GM21717 (cell line): ENCODE measurements around the gene HPCAL1.
"Not testable (repeated sequence)": the region's sequence is repeated elsewhere in the genome, so short reads cannot be mapped to it uniquely, and the experiment has no call there.

Source experiments
- ATAC-seq: cut with Tn5 transposase; IDR thresholded peaks from one replicate; pipeline ENCODE4 v1.9.1; 2021; ENCODE audit warnings: mild to moderate bottlenecking, moderate library complexity; ENCODE audit not compliant: unreplicated experiment

Gene HPCAL1

GRCh38 chr2:10433947-10434885, 131.5 kb downstream of the HPCAL1 start:
- no peak for ATAC-seq

DNA sequence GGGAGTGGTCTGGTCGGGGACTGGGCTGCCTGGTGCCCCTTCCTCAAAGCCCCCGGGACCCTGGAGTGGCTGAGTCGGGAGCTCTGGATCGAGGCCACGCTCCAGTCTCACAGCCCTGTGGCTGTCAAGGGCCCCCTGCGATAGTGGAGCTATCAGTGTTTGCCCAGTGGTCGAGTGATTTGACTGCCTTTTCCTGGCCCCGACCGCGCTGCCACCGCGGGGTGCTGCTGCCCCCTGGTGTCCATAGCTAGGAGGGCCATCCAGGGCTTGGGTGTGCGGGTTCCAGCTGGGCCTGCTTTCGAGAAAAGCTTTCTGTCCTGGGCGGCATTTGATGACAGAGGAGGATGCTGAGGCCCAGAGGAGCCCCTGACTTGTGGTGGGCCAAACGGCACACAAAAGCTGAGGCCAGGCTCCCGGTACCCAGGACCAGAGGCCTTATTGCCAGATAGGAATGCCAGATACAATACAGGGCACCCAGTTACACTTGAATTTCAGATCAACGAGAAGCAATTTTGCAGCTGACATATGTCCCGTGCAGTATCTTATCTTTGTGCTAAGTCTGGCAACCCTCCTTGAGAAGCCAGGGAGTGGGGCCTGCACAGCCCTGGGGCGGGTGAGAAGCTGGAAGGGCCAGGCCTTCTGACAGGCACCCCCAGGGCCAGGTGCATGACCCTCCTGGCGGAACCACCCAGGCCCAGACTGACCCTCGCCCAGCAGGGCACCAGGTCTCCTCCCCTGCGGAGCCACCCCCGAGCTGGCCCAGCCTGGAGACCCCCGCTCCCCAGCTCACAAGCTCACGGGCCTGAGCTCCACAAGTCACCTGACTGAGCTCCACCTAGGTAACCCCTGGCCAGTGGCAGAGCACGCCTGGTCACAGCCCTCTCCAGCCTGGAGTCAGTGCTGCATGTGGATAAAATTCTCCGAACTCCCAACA, 132.4 kb downstream of the HPCAL1 start:
- peak; percentile 52 for ATAC-seq

DNA sequence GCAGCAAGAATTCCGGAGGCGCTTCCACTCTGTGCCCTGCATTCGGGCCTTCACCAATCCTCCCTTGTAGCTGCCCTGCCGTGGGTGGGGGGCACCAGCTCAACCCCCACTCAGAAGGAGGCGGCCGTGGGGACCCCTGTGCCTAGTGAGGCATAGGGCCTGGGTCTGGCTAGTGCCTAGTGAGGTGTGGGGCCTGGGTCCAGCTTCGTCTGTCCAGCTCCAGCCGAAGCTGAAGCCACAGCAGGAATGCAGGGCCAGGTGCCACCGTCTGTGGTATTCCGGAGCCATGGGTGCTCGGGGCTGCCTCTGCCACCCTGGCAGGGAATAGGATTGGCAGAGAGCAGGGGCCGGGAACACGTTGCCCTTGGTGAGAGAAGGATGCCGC, 133.1 kb downstream of the HPCAL1 start:
- no peak for ATAC-seq

- no peak for ATAC-seq
These were observed 133.9 kb downstream of the HPCAL1 start for GRCh38 chr2:10436583-10437110.

DNA sequence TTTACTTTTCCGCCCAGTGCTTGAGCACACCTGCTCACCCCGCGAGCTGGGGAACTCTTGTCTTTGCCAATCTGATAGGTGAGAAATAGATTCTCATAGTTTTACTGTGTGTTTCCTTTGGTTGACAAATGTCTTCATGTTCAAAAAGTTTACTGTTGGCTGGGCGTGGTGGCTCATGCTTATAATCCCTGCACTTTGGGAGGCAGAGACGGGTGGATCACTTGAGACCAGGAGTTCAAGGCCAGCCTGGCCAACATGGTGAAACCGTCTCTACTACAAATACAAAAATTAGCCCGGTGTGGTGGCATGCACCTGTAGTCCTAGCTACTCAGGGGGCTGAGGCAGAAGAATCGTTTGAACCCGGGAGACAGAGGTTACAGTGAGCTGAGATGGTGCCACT, 135.1 kb downstream of the HPCAL1 start:
- no peak for ATAC-seq

- ATAC-seq, result no peak
These were observed 136.0 kb downstream of the HPCAL1 start for GRCh38 chr2:10438688-10439087.

DNA sequence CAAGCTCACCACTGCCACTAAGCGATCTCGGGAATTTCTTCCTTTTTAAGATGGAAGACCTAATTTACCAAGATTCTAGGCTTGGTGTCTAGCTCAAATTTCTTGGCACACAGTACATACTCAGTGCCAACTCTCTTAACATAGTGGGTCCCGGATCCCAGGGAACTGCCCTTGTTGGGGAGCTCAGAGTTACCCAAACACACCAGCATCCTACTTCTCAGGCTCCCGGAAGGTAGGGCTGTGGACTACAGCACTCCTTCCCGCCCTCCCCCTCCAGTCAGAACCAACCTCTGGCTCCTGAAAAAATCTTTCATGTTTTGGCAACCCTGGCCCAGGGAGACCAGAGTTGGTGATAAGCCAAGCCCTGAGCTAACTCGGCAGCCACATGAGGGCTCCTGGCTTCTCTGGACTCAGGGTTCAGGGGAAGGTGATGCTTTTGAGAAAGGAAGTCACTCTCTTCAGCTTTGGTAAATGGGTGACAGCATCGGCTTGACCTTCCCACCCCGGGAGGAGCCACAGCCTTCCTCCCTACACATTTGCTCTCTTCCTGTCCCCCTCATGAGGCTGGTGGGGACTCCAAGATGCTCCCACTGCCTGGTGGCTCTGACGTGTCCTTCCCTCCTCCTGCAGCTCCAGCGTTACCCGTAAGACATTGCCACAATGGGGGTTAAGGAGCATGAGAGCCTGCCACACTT, 136.6 kb downstream of the HPCAL1 start:
- ATAC-seq, result no peak

- no peak for ATAC-seq
These were observed 137.3 kb downstream of the HPCAL1 start for GRCh38 chr2:10439971-10440370.

- ATAC-seq, result no peak
These were observed 138.0 kb downstream of the HPCAL1 start for GRCh38 chr2:10440736-10441135.

GRCh38 chr2:10441948-10442347, 139.2 kb downstream of the HPCAL1 start:
- no peak for ATAC-seq

- not testable (repeated sequence) for ATAC-seq
These were observed 139.9 kb downstream of the HPCAL1 start for GRCh38 chr2:10442469-10443126.

- no peak for ATAC-seq
These were observed 141.8 kb downstream of the HPCAL1 start for GRCh38 chr2:10444463-10444862.

GRCh38 chr2:10446631-10447030, 143.9 kb downstream of the HPCAL1 start:
- no peak for ATAC-seq

DNA sequence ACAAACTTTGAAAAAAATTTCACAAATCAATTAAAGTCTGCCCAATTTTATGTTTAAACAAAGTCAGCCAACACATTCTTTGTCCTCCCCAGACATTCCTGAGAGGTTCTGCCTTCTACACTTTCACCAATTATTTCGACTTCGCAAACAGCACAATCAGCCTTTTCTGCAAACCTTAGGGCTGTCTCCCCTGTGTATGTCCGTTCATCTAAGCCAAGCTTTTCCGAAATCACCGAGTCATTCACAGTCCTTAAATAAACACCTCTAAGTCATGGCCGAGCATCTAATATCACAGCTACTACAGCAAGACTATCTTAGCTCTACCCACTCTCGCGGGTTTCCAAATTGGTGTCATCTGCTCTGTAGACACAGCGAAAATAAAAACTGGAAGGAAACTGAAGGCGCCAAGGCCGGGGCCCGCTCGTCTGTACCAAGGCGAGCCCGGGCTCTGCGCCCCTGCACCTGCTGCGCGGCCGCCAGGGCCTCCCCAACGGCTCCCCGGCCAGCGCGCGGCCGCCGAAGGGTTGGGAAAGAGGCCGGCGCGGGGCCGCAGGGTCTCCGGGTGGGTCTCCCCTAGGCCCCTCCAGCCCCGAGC, 144.7 kb downstream of the HPCAL1 start:
- ATAC-seq, result peak; percentile 39

GRCh38 chr2:10447895-10448575, 145.3 kb downstream of the HPCAL1 start, which contains the start of gene ODC1:
Gene ODC1 (minus strand): TSS chr2:10448327. CDS start chr2:10445032, 3,295 bp downstream.
- ATAC-seq, result peak; percentile 56

GRCh38 chr2:10448576-10449485, 146.1 kb downstream of the HPCAL1 start:
- peak; percentile 51 for ATAC-seq

- no peak for ATAC-seq
These were observed 146.8 kb downstream of the HPCAL1 start for GRCh38 chr2:10449486-10449831.
